ENCODE data around the gene HNRNPDL. TPM values are rescaled to one million over a fixed set of nuclear protein-coding genes. Genes with fewer than 3 reads are reported as not detected.

HNRNPDL gene
- total and polyA plus RNA-seq, 2 of the 13 experiments (the other 11 are each of a cell fraction or from before 2014, with no cell fraction given): 167 to 414 TPM

DNA sequence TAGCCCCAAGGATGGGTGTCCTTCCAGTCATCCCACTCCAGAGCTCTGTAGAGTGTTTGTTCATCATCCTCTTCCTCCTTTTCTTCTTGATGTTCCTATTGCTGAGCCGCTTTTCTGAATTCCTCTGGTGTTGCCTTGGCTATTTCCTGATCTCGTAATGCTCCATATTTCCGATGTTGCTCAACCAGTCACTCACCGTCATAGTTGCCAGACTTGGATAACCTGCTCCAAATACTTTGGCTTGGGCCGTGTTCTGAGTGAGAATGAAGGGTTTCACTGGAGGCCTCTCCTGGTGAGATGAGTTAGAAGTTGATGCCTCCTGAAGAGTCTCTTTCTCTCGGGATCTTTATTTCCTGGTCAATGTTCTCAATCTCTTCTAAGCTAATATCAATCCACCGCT, 28.7 kb downstream of the HNRNPDL start (continued):
- TF ChIP-seq, protein P1, sequence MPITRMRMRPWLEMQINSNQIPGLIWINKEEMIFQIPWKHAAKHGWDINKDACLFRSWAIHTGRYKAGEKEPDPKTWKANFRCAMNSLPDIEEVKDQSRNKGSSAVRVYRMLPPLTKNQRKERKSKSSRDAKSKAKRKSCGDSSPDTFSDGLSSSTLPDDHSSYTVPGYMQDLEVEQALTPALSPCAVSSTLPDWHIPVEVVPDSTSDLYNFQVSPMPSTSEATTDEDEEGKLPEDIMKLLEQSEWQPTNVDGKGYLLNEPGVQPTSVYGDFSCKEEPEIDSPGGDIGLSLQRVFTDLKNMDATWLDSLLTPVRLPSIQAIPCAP (CRISPR knock-in tag; IDR thresholded peaks at IDR 0.05; ENCODE audit: low read depth): no peak
- no peak for TF ChIP-seq BRD4 (CRISPR knock-in tag; IDR thresholded peaks at IDR 0.05)
- no peak for TF ChIP-seq EP300 (IDR thresholded peaks at IDR 0.05; ENCODE audit: low read depth in 2 of 2, low read length in 2 of 2)
- no peak for TF ChIP-seq EP300 (CRISPR knock-in tag; IDR thresholded peaks at IDR 0.05; ENCODE audit: borderline replicate concordance)
- no peak for TF ChIP-seq ZNF781 (CRISPR knock-in tag; IDR thresholded peaks at IDR 0.05; ENCODE audit: borderline replicate concordance, not compliant biosample characterization)
- no peak for TF ChIP-seq MAFK (conservative IDR thresholded peaks at IDR 0.05 in 1 of 2, IDR thresholded peaks at IDR 0.05 in 1 of 2; ENCODE audit: low read length in 2 of 2)
- TF ChIP-seq ZNF253 (CRISPR knock-in tag; IDR thresholded peaks at IDR 0.05; ENCODE audit: borderline replicate concordance): no peak
- TF ChIP-seq NR2F6 (IDR thresholded peaks at IDR 0.05): no peak
- TF ChIP-seq NR2F6 (CRISPR knock-in tag; IDR thresholded peaks at IDR 0.05): no peak
- TF ChIP-seq ZSCAN9 (CRISPR knock-in tag; IDR thresholded peaks at IDR 0.05; ENCODE audit: borderline replicate concordance): no peak
- TF ChIP-seq CBX2 (IDR thresholded peaks at IDR 0.05; ENCODE audit: low read depth, low read length): no peak
- TF ChIP-seq CBX2 (CRISPR knock-in tag; IDR thresholded peaks at IDR 0.05; ENCODE audit: low read depth): no peak
- TF ChIP-seq PCBP1 (IDR thresholded peaks at IDR 0.05; ENCODE audit: borderline replicate concordance, low read depth, low read length): no peak
- no peak for TF ChIP-seq TCF12 (IDR thresholded peaks at IDR 0.05)
- TF ChIP-seq TCF12 (CRISPR knock-in tag; IDR thresholded peaks at IDR 0.05): no peak
- TF ChIP-seq ZNF709 (CRISPR knock-in tag; IDR thresholded peaks at IDR 0.05): no peak

GRCh38 chr4:82398263-82398662, 32.0 kb downstream of the HNRNPDL start:
- Histone ChIP-seq H3K27me3 (ENCODE audit: control insufficient read depth in 1 of 2, insufficient read depth in 2 of 2, low read length in 2 of 2) (0 out of 5 replicates have a peak, but pooled peaks cover 0 to 10% of the 10 kb centered on the region in 2 experiments), H3K36me3 (replicated peaks in 1 of 2; ENCODE audit: control insufficient read depth in 1 of 2, insufficient read depth in 2 of 2, low read length in 2 of 2) (no peaks in the 10 kb centered on the region), H3K4me2 (ENCODE audit: low read depth, low read length) (no peak overlapping the region), H3K27ac (ENCODE audit: extremely low read length, insufficient read depth, low read length) (no peak overlapping the region), H3K9ac (ENCODE audit: insufficient read depth, low read depth, low read length) (no peak overlapping the region), H3K79me2 (ENCODE audit: insufficient read depth, low read length) (no peaks in the 10 kb centered on the region), H4K20me1 (ENCODE audit: insufficient read depth, low read length) (no peaks in the 10 kb centered on the region), H3K4me3 (replicated peaks in 1 of 3; ENCODE audit: insufficient read depth in 1 of 3, low read depth in 2 of 3, low read length in 3 of 3) (no peak overlapping the region), H2AFZ (ENCODE audit: low read length) (no peak overlapping the region), H3K4me1 (ENCODE audit: insufficient read depth, low read length) (peaks cover 12% of the 10 kb centered on the region), H3K9me3 (ENCODE audit: low read length) (no peaks in the 10 kb centered on the region)
- ATAC-seq (no peak), FAIRE-seq (no peak), DNase-seq (ENCODE audit: low spot score) (no peak)
- ChIA-PET CTCF (ENCODE audit: low intra/inter-chr PET ratio, low total read pairs) (no interaction called here), POLR2A (interaction anchor here (1.2 kb wide), 1 partner anchor 31 kb away, joined by 3 read pairs; no protein-coding TSS in a partner anchor)
- BruUV-seq (replicated peaks): no TSS peak
- in situ Hi-C loops (cut with HindIII; ENCODE audit: extremely low pct_ligation_motif_present, low pct_unique_long_range_greater_than_20kb) (no loop called here), intact Hi-C loops (cut with micrococcal nuclease; ENCODE audit: unreplicated experiment) (no loop called here)
- WGBS (ENCODE audit: low lambda C conversion rate): 4% methylated on average over 1 of the region's 1 CpG
- no peak for TF ChIP-seq BCL3 (CRISPR knock-in tag; IDR thresholded peaks at IDR 0.05)
- TF ChIP-seq, protein P2, sequence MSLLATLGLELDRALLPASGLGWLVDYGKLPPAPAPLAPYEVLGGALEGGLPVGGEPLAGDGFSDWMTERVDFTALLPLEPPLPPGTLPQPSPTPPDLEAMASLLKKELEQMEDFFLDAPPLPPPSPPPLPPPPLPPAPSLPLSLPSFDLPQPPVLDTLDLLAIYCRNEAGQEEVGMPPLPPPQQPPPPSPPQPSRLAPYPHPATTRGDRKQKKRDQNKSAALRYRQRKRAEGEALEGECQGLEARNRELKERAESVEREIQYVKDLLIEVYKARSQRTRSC (CRISPR knock-in tag; IDR thresholded peaks at IDR 0.05; ENCODE audit: low read depth): no peak
- TF ChIP-seq, protein P3, sequence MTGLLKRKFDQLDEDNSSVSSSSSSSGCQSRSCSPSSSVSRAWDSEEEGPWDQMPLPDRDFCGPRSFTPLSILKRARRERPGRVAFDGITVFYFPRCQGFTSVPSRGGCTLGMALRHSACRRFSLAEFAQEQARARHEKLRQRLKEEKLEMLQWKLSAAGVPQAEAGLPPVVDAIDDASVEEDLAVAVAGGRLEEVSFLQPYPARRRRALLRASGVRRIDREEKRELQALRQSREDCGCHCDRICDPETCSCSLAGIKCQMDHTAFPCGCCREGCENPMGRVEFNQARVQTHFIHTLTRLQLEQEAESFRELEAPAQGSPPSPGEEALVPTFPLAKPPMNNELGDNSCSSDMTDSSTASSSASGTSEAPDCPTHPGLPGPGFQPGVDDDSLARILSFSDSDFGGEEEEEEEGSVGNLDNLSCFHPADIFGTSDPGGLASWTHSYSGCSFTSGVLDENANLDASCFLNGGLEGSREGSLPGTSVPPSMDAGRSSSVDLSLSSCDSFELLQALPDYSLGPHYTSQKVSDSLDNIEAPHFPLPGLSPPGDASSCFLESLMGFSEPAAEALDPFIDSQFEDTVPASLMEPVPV (CRISPR knock-in tag; IDR thresholded peaks at IDR 0.05): no peak
